ENCODE results near the gene CCDC51. TPM values are rescaled to one million over a fixed set of nuclear protein-coding genes. Genes with fewer than 3 reads are reported as not detected.
A peak's percentile ranks its signal among the peaks of the same experiment; 100 is the strongest.

The CCDC51 gene
- polyA plus RNA-seq, 1 of the 3 experiments (the other 2 are of a cell fraction): 24.2 TPM

DNA sequence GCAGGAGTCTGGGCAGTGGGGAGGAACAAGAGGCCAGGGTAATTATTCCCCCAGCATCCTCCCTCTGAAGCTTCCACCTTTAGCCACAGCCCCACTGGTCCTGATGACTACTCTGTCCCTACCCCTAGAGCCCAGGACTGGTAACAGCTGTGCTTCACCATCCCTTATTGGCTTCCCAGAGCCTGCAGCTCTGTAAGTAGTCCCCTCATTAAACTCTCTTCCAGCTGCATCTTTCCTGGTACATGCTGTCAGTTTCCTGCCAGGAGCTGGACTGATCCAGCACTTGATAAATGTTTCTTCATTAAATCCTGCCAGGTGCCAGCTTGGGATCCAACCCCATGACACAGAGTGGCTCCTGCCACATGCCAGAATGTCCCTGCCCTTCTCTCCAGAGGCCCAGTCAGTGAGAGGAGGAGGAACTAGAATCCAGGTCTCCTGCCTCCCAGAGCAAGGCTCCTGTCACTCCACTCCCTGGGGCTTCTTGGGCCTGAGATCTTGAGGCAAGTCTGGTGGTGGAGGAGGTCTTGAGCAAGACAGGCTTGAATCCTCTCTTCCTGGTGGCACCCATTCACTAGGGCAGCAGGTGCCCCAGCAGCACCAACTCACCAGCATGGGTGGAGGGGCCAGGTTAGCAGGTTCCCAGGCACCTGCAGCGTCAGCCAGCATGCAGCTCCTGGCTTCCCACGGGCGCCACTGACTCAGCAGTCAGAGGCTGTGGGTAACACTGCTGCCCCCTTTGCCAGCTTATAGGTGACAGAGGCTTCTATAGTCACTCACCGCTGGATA is 40.3 kb downstream of the CCDC51 start:
- 75% methylated on average over 3 of the region's 4 CpGs for WGBS (ENCODE audit: low lambda C conversion rate)
- Histone ChIP-seq H3K27ac (ENCODE audit: low read depth in 2 of 2, low read length in 1 of 2) (peak overlapping the region in 1 of 2 experiments; percentile 60; a peak in 1 of 4 replicates), H3K9me3 (no peaks in the 10 kb centered on the region), H3K79me2 (ENCODE audit: insufficient read depth) (no peaks in the 10 kb centered on the region), H3F3A (replicated peaks; ENCODE audit: insufficient read depth) (peaks cover 12% of the 10 kb centered on the region), H3K27me3 (ENCODE audit: insufficient read depth) (no peaks in the 10 kb centered on the region), H2AFZ (ENCODE audit: low read depth) (no peak overlapping the region), H4K20me1 (ENCODE audit: insufficient read depth) (no peaks in the 10 kb centered on the region), H3K36me3 (replicated peaks in 1 of 2; ENCODE audit: control insufficient read depth in 1 of 2, insufficient read depth in 2 of 2, low read length in 1 of 2) (peaks cover 0 to 4% of the 10 kb centered on the region in 2 experiments), H3K4me2 (no peak overlapping the region), H3K4me1 (ENCODE audit: control insufficient read depth in 1 of 2, insufficient read depth in 2 of 2, low read depth in 1 of 2, low read length in 1 of 2) (peaks cover 6 to 23% of the 10 kb centered on the region in 2 experiments; a peak in 2 of 4 replicates), H3K9ac (no peak overlapping the region), H3K9me2 (no peaks in the 10 kb centered on the region), H3K4me3 (ENCODE audit: low read depth in 2 of 2, low read length in 1 of 2) (no peak overlapping the region)
- ChIA-PET CTCF (interaction anchor here (0.6 to 15.6 kb wide), 20 partner anchors 8 to 237 kb away, joined by 3 to 399 read pairs (median 12); partner anchors contain the start of genes ATRIP, CCDC51, FBXW12 and PLXNB1), POLR2A (interaction anchor here (0.9 to 1.8 kb wide), 5 partner anchors 29 to 99 kb away, joined by 3 to 6 read pairs (median 3); partner anchors contain the start of gene ATRIP)
- TF ChIP-seq TEAD4 (IDR thresholded peaks at IDR 0.05; ENCODE audit: borderline replicate concordance, insufficient read depth) (no peak), RAD21 (IDR thresholded peaks at IDR 0.05; ENCODE audit: low read length) (0 out of 2 replicates have a peak, but pooled peaks have one; percentile 15), TAF1 (IDR thresholded peaks at IDR 0.05; ENCODE audit: borderline replicate concordance, low read depth, low read length) (no peak), CHD2 (IDR thresholded peaks at IDR 0.05; ENCODE audit: low read length, partially characterized antibody) (peak; percentile 48), POLR2AphosphoS5 (IDR thresholded peaks at IDR 0.05; ENCODE audit: low read depth, low read length) (no peak), FOXJ3 (CRISPR knock-in tag; IDR thresholded peaks at IDR 0.05) (no peak), EP300 (IDR thresholded peaks at IDR 0.05; ENCODE audit: borderline replicate concordance in 1 of 2, low read depth in 1 of 2, low read length in 1 of 2) (peak in 1 of 2 experiments; percentile 7; a peak in 1 of 4 replicates)
- TF ChIP-seq, protein P1, sequence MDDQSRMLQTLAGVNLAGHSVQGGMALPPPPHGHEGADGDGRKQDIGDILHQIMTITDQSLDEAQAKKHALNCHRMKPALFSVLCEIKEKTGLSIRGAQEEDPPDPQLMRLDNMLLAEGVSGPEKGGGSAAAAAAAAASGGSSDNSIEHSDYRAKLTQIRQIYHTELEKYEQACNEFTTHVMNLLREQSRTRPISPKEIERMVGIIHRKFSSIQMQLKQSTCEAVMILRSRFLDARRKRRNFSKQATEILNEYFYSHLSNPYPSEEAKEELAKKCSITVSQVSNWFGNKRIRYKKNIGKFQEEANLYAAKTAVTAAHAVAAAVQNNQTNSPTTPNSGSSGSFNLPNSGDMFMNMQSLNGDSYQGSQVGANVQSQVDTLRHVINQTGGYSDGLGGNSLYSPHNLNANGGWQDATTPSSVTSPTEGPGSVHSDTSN (IDR thresholded peaks at IDR 0.05): no peak
- TF ChIP-seq, protein P2, sequence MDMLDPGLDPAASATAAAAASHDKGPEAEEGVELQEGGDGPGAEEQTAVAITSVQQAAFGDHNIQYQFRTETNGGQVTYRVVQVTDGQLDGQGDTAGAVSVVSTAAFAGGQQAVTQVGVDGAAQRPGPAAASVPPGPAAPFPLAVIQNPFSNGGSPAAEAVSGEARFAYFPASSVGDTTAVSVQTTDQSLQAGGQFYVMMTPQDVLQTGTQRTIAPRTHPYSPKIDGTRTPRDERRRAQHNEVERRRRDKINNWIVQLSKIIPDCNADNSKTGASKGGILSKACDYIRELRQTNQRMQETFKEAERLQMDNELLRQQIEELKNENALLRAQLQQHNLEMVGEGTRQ (IDR thresholded peaks at IDR 0.05; ENCODE audit: borderline replicate concordance, low read depth, low read length): no peak
- TF ChIP-seq, protein P3, sequence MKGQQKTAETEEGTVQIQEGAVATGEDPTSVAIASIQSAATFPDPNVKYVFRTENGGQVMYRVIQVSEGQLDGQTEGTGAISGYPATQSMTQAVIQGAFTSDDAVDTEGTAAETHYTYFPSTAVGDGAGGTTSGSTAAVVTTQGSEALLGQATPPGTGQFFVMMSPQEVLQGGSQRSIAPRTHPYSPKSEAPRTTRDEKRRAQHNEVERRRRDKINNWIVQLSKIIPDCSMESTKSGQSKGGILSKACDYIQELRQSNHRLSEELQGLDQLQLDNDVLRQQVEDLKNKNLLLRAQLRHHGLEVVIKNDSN (IDR thresholded peaks at IDR 0.05; ENCODE audit: borderline replicate concordance, low read depth): no peak
- peak; percentile 45 for DNase-seq
